Neuron (in vitro differentiated cells): Measurements from ENCODE around the gene ACSBG1.
"Not testable (repeated sequence)": the region's sequence is repeated elsewhere in the genome, so short reads cannot be mapped to it uniquely, and the experiment has no call there.

Experiments used
- H2AFZ ChIP-seq: one replicate; pipeline ENCODE4 v1.6.1; 2013; ENCODE audit warnings: low read depth, mild to moderate bottlenecking, inconsistent platforms, low read length, moderate library complexity
- H3K27me3 ChIP-seq: one replicate; pipeline ENCODE4 v1.6.1; 2013; ENCODE audit warnings: low read length; ENCODE audit not compliant: insufficient read depth
- H3K36me3 ChIP-seq: one replicate; pipeline ENCODE4 v1.6.1; 2013; ENCODE audit warnings: low read length; ENCODE audit not compliant: insufficient read depth
- H3K4me1 ChIP-seq: one replicate; pipeline ENCODE4 v1.6.1; 2013; ENCODE audit warnings: low read length; ENCODE audit not compliant: insufficient read depth
- H3K4me3 ChIP-seq: 2 replicates; pipeline ENCODE4 v1.5.1; 2013; ENCODE audit warnings: mild to moderate bottlenecking, low read length, moderate library complexity
- H3K9me3 ChIP-seq: one replicate; pipeline ENCODE4 v1.6.1; 2013; ENCODE audit warnings: low read length

ACSBG1 gene

GRCh38 chr15:78264304-78265136 is 30.2 kb upstream of the ACSBG1 start, which contains the start of gene DNAJA4:
TSS of gene DNAJA4 (plus strand) at chr15:78264562. CDS start at chr15:78264764, 202 bp downstream.
- no peak within 1 kb of the TSS for H3K4me3 ChIP-seq
- no peaks in the 10 kb centered on the region for H3K9me3 ChIP-seq
- H3K27me3 ChIP-seq = no peaks in the 10 kb centered on the region
- H2AFZ ChIP-seq = no peak within 1 kb of the TSS
- peaks cover 5% of the 10 kb centered on the region for H3K4me1 ChIP-seq
- no peaks in the 10 kb centered on the region for H3K36me3 ChIP-seq

DNA sequence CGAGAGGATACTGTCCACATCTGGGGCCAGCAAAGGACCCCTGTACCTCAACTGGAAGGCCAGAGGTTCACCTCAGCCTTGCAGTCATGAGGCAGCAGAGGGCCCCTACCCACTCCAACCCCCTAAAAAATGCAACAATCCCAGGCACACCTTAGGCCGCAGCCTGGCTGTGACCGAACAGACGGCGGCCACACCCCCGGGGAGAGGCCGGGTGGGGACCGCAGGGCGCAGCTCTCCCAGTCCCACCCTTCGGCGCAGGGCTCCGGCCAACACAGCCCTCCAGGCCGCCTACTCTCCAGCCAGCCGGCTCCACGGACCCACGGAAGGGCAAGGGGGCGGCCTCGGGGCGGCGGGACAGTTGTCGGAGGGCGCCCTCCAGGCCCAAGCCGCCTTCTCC is 29.5 kb upstream of the ACSBG1 start:
- peaks cover under 1% of the 10 kb centered on the region for H3K27me3 ChIP-seq
- H3K9me3 ChIP-seq = peaks cover 1% of the 10 kb centered on the region
- H3K4me3 ChIP-seq = no peak overlapping the region
- no peak overlapping the region for H2AFZ ChIP-seq
- no peaks in the 10 kb centered on the region for H3K36me3 ChIP-seq
- peaks cover 5% of the 10 kb centered on the region for H3K4me1 ChIP-seq

DNA sequence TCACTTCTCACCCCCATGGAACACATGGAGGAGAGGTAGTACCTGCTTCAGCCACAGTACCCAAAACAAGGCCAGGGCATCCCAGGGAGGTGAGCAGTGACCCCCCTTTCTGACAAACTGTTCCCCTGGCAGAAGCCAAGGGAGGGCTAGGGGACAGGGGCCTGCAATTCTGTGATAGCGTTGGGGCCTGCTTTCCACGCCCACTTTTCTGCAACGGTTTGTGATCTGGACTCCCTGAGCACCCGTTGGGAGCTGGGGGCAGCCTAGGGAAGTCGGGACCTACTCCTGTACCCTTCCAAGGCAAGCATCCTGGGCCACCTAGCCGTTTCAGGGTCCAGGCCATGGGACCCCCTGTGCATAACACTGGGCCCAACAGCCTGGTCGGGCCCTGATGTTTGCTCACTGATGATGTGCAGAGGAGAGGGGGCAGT is 29.0 kb upstream of the ACSBG1 start:
- no peak overlapping the region for H3K4me3 ChIP-seq
- no peaks in the 10 kb centered on the region for H3K36me3 ChIP-seq
- H2AFZ ChIP-seq = no peak overlapping the region
- peaks cover 1% of the 10 kb centered on the region for H3K9me3 ChIP-seq
- H3K27me3 ChIP-seq = peaks cover 3% of the 10 kb centered on the region
- H3K4me1 ChIP-seq = peaks cover 5% of the 10 kb centered on the region

DNA sequence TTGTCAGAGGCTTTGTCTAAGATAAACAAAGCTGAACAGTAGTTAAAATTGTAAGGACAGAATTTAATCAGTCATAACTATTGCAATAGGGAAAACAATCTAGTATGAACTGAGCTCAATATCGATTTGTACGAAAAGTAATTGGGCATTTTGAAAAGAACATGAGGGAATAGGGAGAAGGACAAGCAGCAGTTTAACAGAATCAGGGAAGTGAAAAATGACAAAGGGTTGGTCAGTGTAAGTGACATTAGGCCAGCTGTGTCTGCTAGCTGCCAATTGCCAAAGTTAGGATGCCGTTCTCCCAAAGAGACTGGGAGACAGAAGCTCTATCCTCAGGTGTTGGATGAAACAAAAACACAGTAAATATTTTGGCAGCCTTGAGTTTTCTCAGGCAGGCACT is 26.7 kb upstream of the ACSBG1 start:
- Histone ChIP-seq H3K4me1 (no peaks in the 10 kb centered on the region), H3K27me3 (peaks cover 3% of the 10 kb centered on the region)

GRCh38 chr15:78260489-78260888 is 26.1 kb upstream of the ACSBG1 start:
- Histone ChIP-seq H2AFZ (no peak overlapping the region), H3K36me3 (no peaks in the 10 kb centered on the region), H3K4me3 (no peak overlapping the region), H3K4me1 (no peaks in the 10 kb centered on the region), H3K27me3 (peaks cover 3% of the 10 kb centered on the region), H3K9me3 (peaks cover 1% of the 10 kb centered on the region)

More for the DNA sequence above, 26.7 kb upstream of the ACSBG1 start:
- Histone ChIP-seq H3K36me3 (no peaks in the 10 kb centered on the region), H3K4me3 (no peak overlapping the region), H3K9me3 (peaks cover 1% of the 10 kb centered on the region), H2AFZ (no peak overlapping the region)

GRCh38 chr15:78259232-78259631 is 24.9 kb upstream of the ACSBG1 start:
- no peak overlapping the region for H3K4me3 ChIP-seq
- H2AFZ ChIP-seq = no peak overlapping the region
- peaks cover 3% of the 10 kb centered on the region for H3K27me3 ChIP-seq
- peaks cover 1% of the 10 kb centered on the region for H3K9me3 ChIP-seq
- H3K36me3 ChIP-seq = no peaks in the 10 kb centered on the region
- H3K4me1 ChIP-seq = no peaks in the 10 kb centered on the region

GRCh38 chr15:78257681-78258080 is 23.3 kb upstream of the ACSBG1 start:
- Histone ChIP-seq H3K9me3 (peaks cover 1% of the 10 kb centered on the region), H3K27me3 (peaks cover 3% of the 10 kb centered on the region), H3K36me3 (no peaks in the 10 kb centered on the region), H3K4me1 (peaks cover 3% of the 10 kb centered on the region), H2AFZ (no peak overlapping the region), H3K4me3 (no peak overlapping the region)

DNA sequence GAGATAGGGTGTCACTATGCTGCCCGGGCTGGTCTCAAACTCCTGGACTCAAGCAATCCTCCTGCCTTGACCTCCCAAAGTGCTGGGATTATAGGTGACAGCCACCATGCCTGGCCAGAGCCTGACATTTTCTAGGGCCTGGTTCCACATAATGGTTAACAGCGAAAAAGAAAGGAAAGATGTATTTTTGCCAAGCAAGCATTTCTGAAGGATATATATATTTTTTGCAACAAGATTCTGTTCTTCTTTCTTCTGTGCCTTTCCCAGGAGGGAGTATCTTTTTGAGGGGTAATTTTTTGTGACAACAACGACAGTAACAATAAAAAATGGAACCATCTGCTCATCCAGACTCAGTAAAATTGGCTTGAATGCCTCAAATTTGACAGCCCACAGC is 21.7 kb upstream of the ACSBG1 start:
- Histone ChIP-seq H3K4me1 (peaks cover 3% of the 10 kb centered on the region), H2AFZ (no peak overlapping the region)

DNA sequence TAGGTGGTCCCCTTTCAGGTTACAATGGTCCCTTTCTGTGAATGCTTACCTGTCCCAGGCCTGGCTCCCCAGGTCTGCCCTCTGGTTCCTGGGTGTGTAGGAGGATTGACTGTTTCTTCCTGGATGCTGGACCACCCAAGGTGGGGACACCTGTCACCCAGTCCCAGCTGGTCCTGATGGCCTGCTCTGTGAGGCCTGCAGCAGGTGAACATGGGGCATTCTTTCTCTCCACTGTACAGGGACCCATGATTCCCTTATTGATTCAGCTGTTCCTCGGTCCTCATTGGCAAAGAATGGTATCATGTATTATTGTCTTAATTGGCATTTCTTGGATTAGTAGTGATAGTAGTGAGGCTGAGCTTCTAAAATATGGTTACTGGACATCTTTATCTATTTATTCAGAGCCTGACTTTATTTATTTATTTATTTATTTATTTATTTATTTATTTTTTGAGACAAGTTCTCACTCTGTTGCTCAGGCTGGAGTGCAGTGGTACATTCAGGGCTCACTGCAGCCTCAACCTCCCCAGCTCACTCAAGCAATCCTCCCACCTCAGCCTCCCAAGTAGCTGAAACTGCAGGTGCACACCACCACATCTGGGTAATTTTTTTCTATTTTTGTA is 21.2 kb upstream of the ACSBG1 start:
- H3K4me1 ChIP-seq = peaks cover 3% of the 10 kb centered on the region

More for the DNA sequence above, 21.7 kb upstream of the ACSBG1 start:
- Histone ChIP-seq H3K27me3 (peaks cover 3% of the 10 kb centered on the region), H3K4me3 (no peak overlapping the region), H3K36me3 (no peaks in the 10 kb centered on the region), H3K9me3 (peaks cover 1% of the 10 kb centered on the region)

DNA sequence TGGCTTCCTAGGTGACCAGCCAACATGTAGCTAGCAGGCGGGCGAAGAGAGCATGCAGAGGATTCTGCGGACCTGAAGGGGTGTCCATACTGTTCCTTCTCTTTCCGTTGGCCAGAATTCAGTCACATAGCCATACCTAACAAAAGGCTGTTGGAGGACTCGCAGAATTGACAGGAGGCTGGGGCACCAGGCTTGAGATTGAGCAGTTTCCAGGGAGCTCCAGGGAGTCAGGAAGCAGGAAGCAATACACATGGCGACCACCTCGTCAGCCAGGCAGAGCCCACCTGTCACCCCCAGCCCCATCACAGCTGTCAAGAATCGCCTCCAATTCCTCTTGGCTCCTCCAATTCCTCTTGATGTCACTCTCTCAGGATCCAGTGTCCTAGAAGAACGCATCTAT is 16.8 kb upstream of the ACSBG1 start:
- H3K4me3 ChIP-seq = no peak overlapping the region
- no peaks in the 10 kb centered on the region for H3K9me3 ChIP-seq
- H2AFZ ChIP-seq = no peak overlapping the region
- H3K36me3 ChIP-seq = no peaks in the 10 kb centered on the region
- H3K27me3 ChIP-seq = no peaks in the 10 kb centered on the region
- H3K4me1 ChIP-seq = peaks cover 3% of the 10 kb centered on the region

More for the DNA sequence above, 21.2 kb upstream of the ACSBG1 start:
- peaks cover 3% of the 10 kb centered on the region for H3K27me3 ChIP-seq
- no peak overlapping the region for H2AFZ ChIP-seq
- H3K4me3 ChIP-seq = no peak overlapping the region
- H3K36me3 ChIP-seq = no peaks in the 10 kb centered on the region
- H3K9me3 ChIP-seq = peaks cover 1% of the 10 kb centered on the region

GRCh38 chr15:78249131-78249530 is 14.8 kb upstream of the ACSBG1 start:
- H3K27me3 ChIP-seq = no peaks in the 10 kb centered on the region
- H3K9me3 ChIP-seq = no peaks in the 10 kb centered on the region
- peaks cover 3% of the 10 kb centered on the region for H3K4me1 ChIP-seq
- H3K4me3 ChIP-seq = no peak overlapping the region
- H2AFZ ChIP-seq = no peak overlapping the region
- H3K36me3 ChIP-seq = no peaks in the 10 kb centered on the region

DNA sequence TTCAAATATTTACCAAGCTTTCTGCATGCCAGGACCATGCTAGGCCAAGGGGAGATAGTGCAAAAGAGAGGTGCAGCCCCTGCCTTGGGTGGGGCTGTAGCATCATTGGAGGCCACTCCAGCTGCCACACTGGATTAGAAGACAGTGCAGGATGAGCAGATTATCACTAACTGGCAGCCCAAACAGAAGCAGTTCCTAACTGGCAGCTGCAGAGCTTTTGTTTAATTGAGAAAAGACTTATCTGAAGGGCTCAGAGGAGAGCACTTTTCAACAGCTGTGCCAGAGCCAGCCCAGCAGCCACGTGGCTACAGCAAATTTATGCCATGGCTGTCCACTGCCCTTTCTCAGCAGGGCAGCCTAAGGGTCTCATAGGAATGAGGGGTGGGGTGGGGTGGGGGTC is 13.5 kb upstream of the ACSBG1 start:
- H2AFZ ChIP-seq = no peak overlapping the region
- no peak overlapping the region for H3K4me3 ChIP-seq
- H3K4me1 ChIP-seq = no peaks in the 10 kb centered on the region

GRCh38 chr15:78245976-78246620 is 11.7 kb upstream of the ACSBG1 start:
- not testable (repeated sequence) for H3K9me3 ChIP-seq, H3K4me3 ChIP-seq, H3K4me1 ChIP-seq, H3K36me3 ChIP-seq, H2AFZ ChIP-seq, H3K27me3 ChIP-seq

More for the DNA sequence above, 13.5 kb upstream of the ACSBG1 start:
- no peaks in the 10 kb centered on the region for H3K27me3 ChIP-seq
- H3K9me3 ChIP-seq = no peaks in the 10 kb centered on the region
- no peaks in the 10 kb centered on the region for H3K36me3 ChIP-seq
